Measurements from ENCODE around the gene MBNL1.

- TF ChIP-seq CTCF (IDR thresholded peaks at IDR 0.05) (no peak), POLR2AphosphoS5 (IDR thresholded peaks at IDR 0.05; ENCODE audit: insufficient read depth in 1 of 2, low read depth in 1 of 2) (no peak), POLR2A (IDR thresholded peaks at IDR 0.05) (no peak)
These were observed 183.6 kb downstream of the MBNL1 start for GRCh38 chr3:152452318-152452717.

Measured in vagina (tissue), 2 donors.